Activated naive CD4-positive, alpha-beta T cell treated with anti-CD3 and anti-CD28 coated beads, Interleukin-2, amount 10 ng/mL, durations not matched to agents 7 days and 5 days (primary cell): Measurements from ENCODE around the gene CBX2.
A peak's percentile ranks its signal among the peaks of the same experiment; 100 is the strongest.

ENCODE experiments used
- CTCF ChIA-PET: fragments of 350-600 bp; sonication (Branson Sonifier 250); formaldehyde crosslinking; loops from one replicate; lab custom pipeline; 2021; ENCODE audit warnings: antibody characterized with exemption; lab: Charles Lee
- DNase-seq: peaks from one replicate; pipeline ENCODE4 v3.0.0-alpha.2; 2020
- H3K27ac Mint-ChIP-seq: one replicate; pipeline ENCODE4 v1.8.0; 2021; ENCODE audit warnings: mild to moderate bottlenecking, moderate library complexity, mixed read lengths
- H3K27me3 Mint-ChIP-seq: one replicate; pipeline ENCODE4 v1.8.0; 2021; ENCODE audit warnings: mild to moderate bottlenecking, mixed read lengths
- H3K36me3 Mint-ChIP-seq: one replicate; pipeline ENCODE4 v1.8.0; 2021; ENCODE audit warnings: mixed read lengths
- H3K4me1 Mint-ChIP-seq: one replicate; pipeline ENCODE4 v1.8.0; 2021; ENCODE audit warnings: mixed read lengths
- H3K4me3 Mint-ChIP-seq: one replicate; pipeline ENCODE4 v1.8.0; 2021; ENCODE audit warnings: mild to moderate bottlenecking, moderate library complexity, mixed read lengths
- H3K9me3 Mint-ChIP-seq: one replicate; pipeline ENCODE4 v1.8.0; 2021; ENCODE audit warnings: mixed read lengths

The CBX2 gene

GRCh38 chr17:79815836-79816461, 38.0 kb downstream of the CBX2 start:
- no peak for DNase-seq
- Mint-ChIP-seq H3K36me3 (no peaks in the 10 kb centered on the region), H3K9me3 (no peaks in the 10 kb centered on the region), H3K4me3 (no peak overlapping the region), H3K4me1 (peaks cover 21% of the 10 kb centered on the region), H3K27me3 (peaks cover 95% of the 10 kb centered on the region), H3K27ac (peak overlapping the region; percentile 78)
- CTCF ChIA-PET: interaction anchor here (2.5 kb wide), 1 partner anchor 19 kb away, joined by 9 read pairs; no protein-coding TSS in a partner anchor

- Mint-ChIP-seq H3K36me3 (no peaks in the 10 kb centered on the region), H3K27me3 (peaks cover 95% of the 10 kb centered on the region), H3K4me3 (no peak overlapping the region), H3K27ac (no peak overlapping the region), H3K4me1 (peaks cover 9% of the 10 kb centered on the region), H3K9me3 (no peaks in the 10 kb centered on the region)
- CTCF ChIA-PET: interaction anchor here (0.6 to 2.5 kb wide), 9 partner anchors 8 to 73 kb away, joined by 3 to 9 read pairs (median 4); partner anchors contain the start of gene CBX8
- DNase-seq: no peak
Measured at GRCh38 chr17:79818026-79818758, 40.2 kb downstream of the CBX2 start.

- CTCF ChIA-PET: interaction anchor here (1.5 to 2.0 kb wide), 3 partner anchors 9 to 22 kb away, joined by 5 read pairs; partner anchors contain the start of gene CBX8
- no peaks in the 10 kb centered on the region for H3K36me3 Mint-ChIP-seq
- no peaks in the 10 kb centered on the region for H3K9me3 Mint-ChIP-seq
- no peak overlapping the region for H3K27ac Mint-ChIP-seq
- H3K4me3 Mint-ChIP-seq: no peak overlapping the region
- H3K4me1 Mint-ChIP-seq: peaks cover 9% of the 10 kb centered on the region
- peaks cover 96% of the 10 kb centered on the region for H3K27me3 Mint-ChIP-seq
- no peak for DNase-seq
Measured at GRCh38 chr17:79819085-79819484, 41.1 kb downstream of the CBX2 start.

- no peak for DNase-seq
- Mint-ChIP-seq H3K9me3 (no peaks in the 10 kb centered on the region), H3K27me3 (peaks cover 95% of the 10 kb centered on the region), H3K27ac (no peak overlapping the region), H3K4me3 (no peak overlapping the region), H3K36me3 (no peaks in the 10 kb centered on the region), H3K4me1 (peaks cover 4% of the 10 kb centered on the region)
- CTCF ChIA-PET: interaction anchor here (1.5 to 2.0 kb wide), 2 partner anchors 9 to 16 kb away, joined by 5 read pairs; no protein-coding TSS in a partner anchor
Measured at GRCh38 chr17:79819534-79820276, 41.8 kb downstream of the CBX2 start.

GRCh38 chr17:79820959-79821330, 43.0 kb downstream of the CBX2 start:
- Mint-ChIP-seq H3K4me1 (peaks cover 9% of the 10 kb centered on the region), H3K27me3 (peaks cover 92% of the 10 kb centered on the region), H3K27ac (no peak overlapping the region), H3K4me3 (no peak overlapping the region), H3K9me3 (no peaks in the 10 kb centered on the region), H3K36me3 (no peaks in the 10 kb centered on the region)
- CTCF ChIA-PET: interaction anchor here (0.9 kb wide), 1 partner anchor 14 kb away, joined by 5 read pairs; no protein-coding TSS in a partner anchor
- DNase-seq: no peak

GRCh38 chr17:79821331-79822095, 43.6 kb downstream of the CBX2 start:
- Mint-ChIP-seq H3K4me1 (peaks cover 11% of the 10 kb centered on the region), H3K27ac (peak overlapping the region; percentile 55), H3K36me3 (no peaks in the 10 kb centered on the region), H3K27me3 (peaks cover 92% of the 10 kb centered on the region), H3K4me3 (no peak overlapping the region), H3K9me3 (no peaks in the 10 kb centered on the region)
- CTCF ChIA-PET: interaction anchor here (0.7 to 1.0 kb wide), 4 partner anchors 14 to 799 kb away, joined by 3 to 5 read pairs (median 3); no protein-coding TSS in a partner anchor
- no peak for DNase-seq

- Mint-ChIP-seq H3K27me3 (peaks cover 84% of the 10 kb centered on the region), H3K9me3 (no peaks in the 10 kb centered on the region), H3K4me3 (no peak overlapping the region), H3K27ac (no peak overlapping the region), H3K4me1 (peaks cover 23% of the 10 kb centered on the region), H3K36me3 (no peaks in the 10 kb centered on the region)
- no peak for DNase-seq
- CTCF ChIA-PET: interaction anchor here (1.0 kb wide), 2 partner anchors 18 to 23 kb away, joined by 3 read pairs; no protein-coding TSS in a partner anchor
Measured at GRCh38 chr17:79822583-79823124, 44.7 kb downstream of the CBX2 start.

- peaks cover 36% of the 10 kb centered on the region for H3K4me1 Mint-ChIP-seq
- no peaks in the 10 kb centered on the region for H3K9me3 Mint-ChIP-seq
- H3K4me3 Mint-ChIP-seq: no peak overlapping the region
- CTCF ChIA-PET: interaction anchor here (2.0 kb wide), 1 partner anchor 9 kb away, joined by 7 read pairs; no protein-coding TSS in a partner anchor
- DNase-seq: no peak
- H3K36me3 Mint-ChIP-seq: no peaks in the 10 kb centered on the region
- H3K27ac Mint-ChIP-seq: no peak overlapping the region
- peaks cover 69% of the 10 kb centered on the region for H3K27me3 Mint-ChIP-seq
Measured at GRCh38 chr17:79824234-79824633, 46.3 kb downstream of the CBX2 start.

GRCh38 chr17:79824893-79825579, 47.1 kb downstream of the CBX2 start:
- H3K4me1 Mint-ChIP-seq: peaks cover 37% of the 10 kb centered on the region
- peaks cover 66% of the 10 kb centered on the region for H3K27me3 Mint-ChIP-seq
- CTCF ChIA-PET: interaction anchor here (1.1 to 2.0 kb wide), 4 partner anchors 9 to 15 kb away, joined by 3 to 7 read pairs (median 6); no protein-coding TSS in a partner anchor
- DNase-seq: no peak
- no peak overlapping the region for H3K4me3 Mint-ChIP-seq
- no peaks in the 10 kb centered on the region for H3K9me3 Mint-ChIP-seq
- H3K27ac Mint-ChIP-seq: no peak overlapping the region
- no peaks in the 10 kb centered on the region for H3K36me3 Mint-ChIP-seq

GRCh38 chr17:79825580-79825921, 47.6 kb downstream of the CBX2 start:
- Mint-ChIP-seq H3K27me3 (peaks cover 66% of the 10 kb centered on the region), H3K27ac (no peak overlapping the region), H3K9me3 (no peaks in the 10 kb centered on the region), H3K36me3 (no peaks in the 10 kb centered on the region), H3K4me3 (no peak overlapping the region), H3K4me1 (peaks cover 37% of the 10 kb centered on the region)
- CTCF ChIA-PET: interaction anchor here (0.6 to 2.0 kb wide), 5 partner anchors 8 to 17 kb away, joined by 3 to 7 read pairs (median 5); no protein-coding TSS in a partner anchor
- DNase-seq: no peak

- Mint-ChIP-seq H3K9me3 (no peaks in the 10 kb centered on the region), H3K4me3 (peak overlapping the region; percentile 27), H3K36me3 (no peaks in the 10 kb centered on the region), H3K27me3 (peaks cover 66% of the 10 kb centered on the region), H3K27ac (no peak overlapping the region), H3K4me1 (peaks cover 38% of the 10 kb centered on the region)
- CTCF ChIA-PET: interaction anchor here (0.6 to 1.9 kb wide), 3 partner anchors 11 to 18 kb away, joined by 3 to 6 read pairs (median 5); no protein-coding TSS in a partner anchor
- DNase-seq: no peak
Measured at GRCh38 chr17:79826204-79826680, 48.3 kb downstream of the CBX2 start.

GRCh38 chr17:79826841-79827578, 49.1 kb downstream of the CBX2 start:
- peaks cover 63% of the 10 kb centered on the region for H3K27me3 Mint-ChIP-seq
- peaks cover 1% of the 10 kb centered on the region for H3K36me3 Mint-ChIP-seq
- H3K9me3 Mint-ChIP-seq: no peaks in the 10 kb centered on the region
- H3K4me3 Mint-ChIP-seq: no peak overlapping the region
- DNase-seq: no peak
- CTCF ChIA-PET: no interaction called here
- H3K27ac Mint-ChIP-seq: no peak overlapping the region
- peaks cover 42% of the 10 kb centered on the region for H3K4me1 Mint-ChIP-seq
